GM18498 (cell line): Measurements from ENCODE around the gene SRM.
"Not testable (repeated sequence)": the region's sequence is repeated elsewhere in the genome, so short reads cannot be mapped to it uniquely, and the experiment has no call there.

Experiments used
- ATAC-seq: cut with Tn5 transposase; IDR thresholded peaks from one replicate; pipeline ENCODE4 v1.9.1; 2021; ENCODE audit warnings: mild to moderate bottlenecking, moderate library complexity; ENCODE audit not compliant: unreplicated experiment

SRM gene

GRCh38 chr1:11045428-11046269 is 14.2 kb downstream of the SRM start:
- ATAC-seq = no peak

GRCh38 chr1:11044849-11045427 is 14.9 kb downstream of the SRM start:
- ATAC-seq = no peak

GRCh38 chr1:11044086-11044848 is 15.6 kb downstream of the SRM start:
- no peak for ATAC-seq

GRCh38 chr1:11042995-11043874 is 16.6 kb downstream of the SRM start:
- ATAC-seq = no peak

- no peak for ATAC-seq
These were observed 17.8 kb downstream of the SRM start for GRCh38 chr1:11042065-11042464.

GRCh38 chr1:11041048-11041447 is 18.8 kb downstream of the SRM start:
- ATAC-seq = no peak

- not testable (repeated sequence) for ATAC-seq
These were observed 19.8 kb downstream of the SRM start for GRCh38 chr1:11040105-11040429.

- ATAC-seq = no peak
These were observed 20.3 kb downstream of the SRM start for GRCh38 chr1:11039351-11040104.

- no peak for ATAC-seq
These were observed 22.1 kb downstream of the SRM start for GRCh38 chr1:11037740-11038182.

GRCh38 chr1:11037019-11037739 is 22.6 kb downstream of the SRM start:
- not testable (repeated sequence) for ATAC-seq

GRCh38 chr1:11031624-11032262 is 28.1 kb downstream of the SRM start:
- ATAC-seq = no peak

GRCh38 chr1:11030865-11031264 is 29.0 kb downstream of the SRM start:
- no peak for ATAC-seq

GRCh38 chr1:11028018-11028417 is 31.8 kb downstream of the SRM start:
- ATAC-seq = no peak

- ATAC-seq = no peak
These were observed 32.5 kb downstream of the SRM start for GRCh38 chr1:11027316-11027715.

- no peak for ATAC-seq
These were observed 32.9 kb downstream of the SRM start for GRCh38 chr1:11026903-11027302.

GRCh38 chr1:11026052-11026451 is 33.8 kb downstream of the SRM start:
- ATAC-seq = no peak

GRCh38 chr1:11025618-11026017 is 34.2 kb downstream of the SRM start:
- no peak for ATAC-seq

GRCh38 chr1:11024874-11025203 is 35.0 kb downstream of the SRM start:
- no peak for ATAC-seq
